ENCODE data around the gene ZNF292. TPM values are rescaled to one million over a fixed set of nuclear protein-coding genes. Genes with fewer than 3 reads are reported as not detected.

ZNF292 gene
- total RNA-seq, 1 experiment from 2014 or later = 34.1 TPM

DNA sequence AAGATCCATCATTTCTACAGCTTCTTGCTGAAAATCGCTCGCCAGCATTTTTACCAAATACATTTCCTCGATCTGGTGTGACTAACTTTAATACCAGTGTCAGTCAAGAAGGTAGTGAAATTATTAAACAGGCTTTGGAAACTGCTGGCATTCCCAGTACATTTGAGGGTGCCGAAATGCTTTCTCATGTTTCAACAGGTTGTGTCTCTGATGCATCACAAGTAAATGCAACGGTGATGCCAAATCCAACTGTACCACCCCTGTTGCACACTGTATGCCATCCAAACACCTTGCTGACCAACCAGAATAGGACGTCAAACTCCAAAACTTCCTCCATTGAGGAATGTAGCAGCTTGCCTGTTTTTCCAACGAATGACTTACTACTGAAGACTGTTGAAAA is 102.6 kb downstream of the ZNF292 start:
- H3K27me3 ChIP-seq (ENCODE audit: insufficient read depth, low read depth) = no peaks in the 10 kb centered on the region
- H3K4me3 ChIP-seq = no peak overlapping the region
- no peaks in the 10 kb centered on the region for H3K79me2 ChIP-seq (ENCODE audit: low read depth)
- ChIA-PET POLR2A (ENCODE audit: unreplicated experiment) (no interaction called here), CTCF (no interaction called here)
- H3K9me3 ChIP-seq (ENCODE audit: insufficient read depth, low read depth) = no peaks in the 10 kb centered on the region
- no peaks in the 10 kb centered on the region for H3K9me2 ChIP-seq (ENCODE audit: insufficient read depth)
- H3K27ac ChIP-seq = no peak overlapping the region
- no peak overlapping the region for H2AFZ ChIP-seq
- BruUV-seq (replicated peaks) = no TSS peak
- TF ChIP-seq, protein P1, sequence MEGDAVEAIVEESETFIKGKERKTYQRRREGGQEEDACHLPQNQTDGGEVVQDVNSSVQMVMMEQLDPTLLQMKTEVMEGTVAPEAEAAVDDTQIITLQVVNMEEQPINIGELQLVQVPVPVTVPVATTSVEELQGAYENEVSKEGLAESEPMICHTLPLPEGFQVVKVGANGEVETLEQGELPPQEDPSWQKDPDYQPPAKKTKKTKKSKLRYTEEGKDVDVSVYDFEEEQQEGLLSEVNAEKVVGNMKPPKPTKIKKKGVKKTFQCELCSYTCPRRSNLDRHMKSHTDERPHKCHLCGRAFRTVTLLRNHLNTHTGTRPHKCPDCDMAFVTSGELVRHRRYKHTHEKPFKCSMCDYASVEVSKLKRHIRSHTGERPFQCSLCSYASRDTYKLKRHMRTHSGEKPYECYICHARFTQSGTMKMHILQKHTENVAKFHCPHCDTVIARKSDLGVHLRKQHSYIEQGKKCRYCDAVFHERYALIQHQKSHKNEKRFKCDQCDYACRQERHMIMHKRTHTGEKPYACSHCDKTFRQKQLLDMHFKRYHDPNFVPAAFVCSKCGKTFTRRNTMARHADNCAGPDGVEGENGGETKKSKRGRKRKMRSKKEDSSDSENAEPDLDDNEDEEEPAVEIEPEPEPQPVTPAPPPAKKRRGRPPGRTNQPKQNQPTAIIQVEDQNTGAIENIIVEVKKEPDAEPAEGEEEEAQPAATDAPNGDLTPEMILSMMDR (conservative IDR thresholded peaks at IDR 0.05) = no peak
- no peak for TF ChIP-seq EZH2 (IDR thresholded peaks at IDR 0.05; ENCODE audit: low read depth)
- no peak for DNase-seq
- H3K36me3 ChIP-seq (ENCODE audit: low read depth) = peaks cover 9% of the 10 kb centered on the region; the same call in 1 of the 2 replicates
- H3K4me2 ChIP-seq = no peak overlapping the region
- no peaks in the 10 kb centered on the region for H3F3A ChIP-seq (ENCODE audit: insufficient read depth, low read depth)
- H3K4me1 ChIP-seq (replicated peaks; ENCODE audit: insufficient read depth) = no peaks in the 10 kb centered on the region
- intact Hi-C loops (cut with micrococcal nuclease; ENCODE audit: unreplicated experiment) = no loop called here
- H4K20me1 ChIP-seq (ENCODE audit: insufficient read depth) = no peaks in the 10 kb centered on the region

DNA sequence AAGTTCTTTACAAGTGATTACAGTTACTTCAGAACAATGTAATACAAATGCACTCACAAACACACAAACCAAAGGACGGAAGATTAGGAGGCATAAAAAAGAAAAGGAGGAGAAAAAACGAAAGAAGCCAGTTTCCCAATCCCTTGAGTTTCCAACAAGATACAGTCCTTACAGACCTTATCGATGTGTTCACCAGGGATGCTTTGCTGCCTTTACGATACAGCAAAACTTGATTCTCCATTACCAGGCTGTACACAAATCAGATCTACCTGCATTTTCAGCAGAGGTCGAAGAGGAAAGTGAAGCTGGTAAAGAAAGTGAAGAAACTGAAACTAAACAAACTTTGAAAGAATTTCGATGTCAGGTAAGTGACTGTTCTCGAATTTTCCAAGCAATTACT is 104.4 kb downstream of the ZNF292 start:
- no peaks in the 10 kb centered on the region for H3K9me2 ChIP-seq (ENCODE audit: insufficient read depth)
- H3K4me1 ChIP-seq (replicated peaks; ENCODE audit: insufficient read depth) = no peaks in the 10 kb centered on the region
- H3K27ac ChIP-seq = no peak overlapping the region
- CTCF ChIA-PET = no interaction called here
- intact Hi-C loops (cut with micrococcal nuclease; ENCODE audit: unreplicated experiment) = no loop called here
- POLR2A ChIA-PET (ENCODE audit: unreplicated experiment) = no interaction called here
- no peak for DNase-seq
- H2AFZ ChIP-seq = no peak overlapping the region
- H3K27me3 ChIP-seq (ENCODE audit: insufficient read depth, low read depth) = no peaks in the 10 kb centered on the region
- TF ChIP-seq, protein P1 (conservative IDR thresholded peaks at IDR 0.05) = no peak
- no peak for TF ChIP-seq EZH2 (IDR thresholded peaks at IDR 0.05; ENCODE audit: low read depth)
- H3F3A ChIP-seq (ENCODE audit: insufficient read depth, low read depth) = no peaks in the 10 kb centered on the region
- no peaks in the 10 kb centered on the region for H3K79me2 ChIP-seq (ENCODE audit: low read depth)
- H3K36me3 ChIP-seq (ENCODE audit: low read depth) = peaks cover 9% of the 10 kb centered on the region; the same call in 1 of the 2 replicates
- H4K20me1 ChIP-seq (ENCODE audit: insufficient read depth) = no peaks in the 10 kb centered on the region
- no peak overlapping the region for H3K4me3 ChIP-seq
- no peak overlapping the region for H3K4me2 ChIP-seq
- H3K9me3 ChIP-seq (ENCODE audit: insufficient read depth, low read depth) = no peaks in the 10 kb centered on the region
- no TSS peak for BruUV-seq (replicated peaks)

DNA sequence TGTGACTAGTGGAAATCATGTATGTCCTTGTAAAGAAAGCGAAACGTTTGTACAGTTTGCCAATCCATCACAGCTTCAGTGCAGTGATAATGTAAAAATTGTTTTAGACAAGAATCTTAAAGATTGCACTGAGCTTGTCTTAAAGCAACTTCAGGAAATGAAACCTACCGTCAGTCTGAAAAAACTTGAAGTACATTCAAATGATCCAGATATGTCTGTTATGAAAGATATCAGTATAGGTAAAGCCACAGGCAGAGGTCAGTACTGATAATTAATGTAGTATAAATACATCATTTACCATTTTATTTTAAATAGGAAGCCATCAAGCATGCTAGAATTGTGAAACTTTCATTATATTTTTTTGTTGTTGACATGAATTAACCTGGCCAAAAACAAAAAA is 106.2 kb downstream of the ZNF292 start:
- H3K9me3 ChIP-seq (ENCODE audit: insufficient read depth, low read depth) = no peaks in the 10 kb centered on the region
- no peaks in the 10 kb centered on the region for H3F3A ChIP-seq (ENCODE audit: insufficient read depth, low read depth)
- H3K36me3 ChIP-seq (ENCODE audit: low read depth) = 0 out of 2 replicates have a peak, but pooled peaks cover 3% of the 10 kb centered on the region
- POLR2A ChIA-PET (ENCODE audit: unreplicated experiment) = no interaction called here
- BruUV-seq (replicated peaks) = no TSS peak
- H3K27me3 ChIP-seq (ENCODE audit: insufficient read depth, low read depth) = no peaks in the 10 kb centered on the region
- CTCF ChIA-PET = no interaction called here
- no peak overlapping the region for H3K27ac ChIP-seq
- no peaks in the 10 kb centered on the region for H3K9me2 ChIP-seq (ENCODE audit: insufficient read depth)
- DNase-seq = no peak
- H3K79me2 ChIP-seq (ENCODE audit: low read depth) = no peaks in the 10 kb centered on the region
- H3K4me2 ChIP-seq = no peak overlapping the region
- H3K4me1 ChIP-seq (replicated peaks; ENCODE audit: insufficient read depth) = no peaks in the 10 kb centered on the region
- H2AFZ ChIP-seq = no peak overlapping the region
- no peak for TF ChIP-seq EZH2 (IDR thresholded peaks at IDR 0.05; ENCODE audit: low read depth)
- TF ChIP-seq, protein P1 (conservative IDR thresholded peaks at IDR 0.05) = no peak
- H4K20me1 ChIP-seq (ENCODE audit: insufficient read depth) = no peaks in the 10 kb centered on the region
- no peak overlapping the region for H3K4me3 ChIP-seq
- intact Hi-C loops (cut with micrococcal nuclease; ENCODE audit: unreplicated experiment) = no loop called here

Measured in PC-9 (cell line).